ENCODE data around the gene CMSS1.

Gene CMSS1

GRCh38 chr3:99873269-99874102 lies 55.8 kb downstream of the CMSS1 start:
- Histone ChIP-seq H3K9ac (no peak overlapping the region), H3K4me3 (ENCODE audit: low read depth, low read length) (peak overlapping the region; percentile 4), H3K79me2 (peaks cover 21% of the 10 kb centered on the region), H3K9me3 (ENCODE audit: control insufficient read depth, low read length) (no peaks in the 10 kb centered on the region), H2AFZ (no peak overlapping the region), H3K36me3 (ENCODE audit: control insufficient read depth, insufficient read depth, low read length) (no peaks in the 10 kb centered on the region), H3K4me2 (ENCODE audit: low read length) (no peak overlapping the region), H3K4me1 (peaks cover 18% of the 10 kb centered on the region), H3K27me3 (ENCODE audit: control insufficient read depth, insufficient read depth, low read length) (no peaks in the 10 kb centered on the region), H3K27ac (peak overlapping the region; percentile 25)
- TF ChIP-seq CTCF (IDR thresholded peaks at IDR 0.05), result no peak

GRCh38 chr3:99874237-99875002 lies 56.8 kb downstream of the CMSS1 start:
- Histone ChIP-seq H3K79me2 (peaks cover 16% of the 10 kb centered on the region), H3K9ac (no peak overlapping the region), H3K27me3 (ENCODE audit: control insufficient read depth, insufficient read depth, low read length) (no peaks in the 10 kb centered on the region), H2AFZ (no peak overlapping the region), H3K4me3 (ENCODE audit: low read depth, low read length) (peak overlapping the region; percentile 54), H3K27ac (peak overlapping the region; percentile 90), H3K36me3 (ENCODE audit: control insufficient read depth, insufficient read depth, low read length) (no peaks in the 10 kb centered on the region), H3K4me1 (peaks cover 18% of the 10 kb centered on the region), H3K9me3 (ENCODE audit: control insufficient read depth, low read length) (no peaks in the 10 kb centered on the region), H3K4me2 (ENCODE audit: low read length) (no peak overlapping the region)
- TF ChIP-seq CTCF (IDR thresholded peaks at IDR 0.05), result no peak

- Histone ChIP-seq H3K4me1 (peaks cover 12% of the 10 kb centered on the region), H3K9ac (peak overlapping the region; percentile 20), H3K9me3 (ENCODE audit: control insufficient read depth, low read length) (no peaks in the 10 kb centered on the region), H3K27me3 (ENCODE audit: control insufficient read depth, insufficient read depth, low read length) (no peaks in the 10 kb centered on the region), H2AFZ (peak overlapping the region; percentile 89), H3K36me3 (ENCODE audit: control insufficient read depth, insufficient read depth, low read length) (no peaks in the 10 kb centered on the region), H3K4me2 (ENCODE audit: low read length) (peak overlapping the region; percentile 68), H3K27ac (peak overlapping the region; percentile 90), H3K79me2 (peaks cover 6% of the 10 kb centered on the region), H3K4me3 (ENCODE audit: low read depth, low read length) (peak overlapping the region; percentile 54)
- TF ChIP-seq CTCF (IDR thresholded peaks at IDR 0.05), result no peak
Observed at GRCh38 chr3:99875581-99875928, 57.9 kb downstream of the CMSS1 start.

GRCh38 chr3:99875929-99876841 lies 58.5 kb downstream of the CMSS1 start:
- peak overlapping the region; percentile 89 for H2AFZ ChIP-seq
- H3K9me3 ChIP-seq (ENCODE audit: control insufficient read depth, low read length), result no peaks in the 10 kb centered on the region
- peak overlapping the region; percentile 90 for H3K27ac ChIP-seq
- TF ChIP-seq CTCF (IDR thresholded peaks at IDR 0.05), result peak; percentile 42
- H3K4me2 ChIP-seq (ENCODE audit: low read length), result peak overlapping the region; percentile 68
- H3K79me2 ChIP-seq, result no peaks in the 10 kb centered on the region
- peaks cover 10% of the 10 kb centered on the region for H3K4me1 ChIP-seq
- H3K9ac ChIP-seq, result peak overlapping the region; percentile 20
- peak overlapping the region; percentile 54 for H3K4me3 ChIP-seq (ENCODE audit: low read depth, low read length)
- H3K36me3 ChIP-seq (ENCODE audit: control insufficient read depth, insufficient read depth, low read length), result no peaks in the 10 kb centered on the region
- no peaks in the 10 kb centered on the region for H3K27me3 ChIP-seq (ENCODE audit: control insufficient read depth, insufficient read depth, low read length)
